ENCODE results near the gene ARFGAP2.
A peak's percentile ranks its signal among the peaks of the same experiment; 100 is the strongest.

Gene ARFGAP2

DNA sequence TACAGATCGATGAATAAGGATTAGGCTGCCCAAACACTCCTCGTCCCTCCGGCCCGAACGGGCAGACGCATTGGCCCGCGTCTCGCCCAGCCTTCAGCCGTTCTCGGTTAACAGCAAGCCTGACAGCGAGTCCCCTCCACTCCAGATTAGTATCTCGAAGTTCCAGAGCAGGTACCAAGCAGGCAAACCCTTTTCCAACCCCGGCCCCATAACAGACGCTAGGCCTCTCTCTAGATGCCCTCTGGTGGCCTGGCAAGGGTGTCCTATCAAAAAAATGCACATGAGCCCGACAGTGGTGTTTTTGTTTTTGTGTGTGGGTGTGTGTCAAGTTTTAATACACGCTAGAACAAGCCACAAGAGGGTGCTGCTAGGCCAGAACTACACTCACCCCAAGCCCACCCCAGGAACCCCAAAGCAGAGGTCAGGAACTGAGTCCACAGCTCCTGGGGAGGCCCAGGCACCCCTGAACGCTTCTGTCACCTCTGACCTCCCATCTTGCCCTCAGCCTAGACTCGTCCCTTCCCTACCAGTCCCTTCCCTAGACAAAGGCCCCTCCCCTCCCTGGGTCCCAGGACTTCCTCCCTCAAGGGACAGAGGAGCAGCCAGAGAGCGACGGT is 658 bp upstream of the ARFGAP2 start:
- DNase-seq: peak; percentile 66
- Histone ChIP-seq H3K4me3 (ENCODE audit: low read depth, low read length) (peak overlapping the region; percentile 82), H3K27me3 (no peaks in the 10 kb centered on the region), H3K9me3 (no peaks in the 10 kb centered on the region), H3K4me1 (peaks cover 6% of the 10 kb centered on the region), H3K36me3 (peaks cover 11% of the 10 kb centered on the region)
- TF ChIP-seq, protein P1, sequence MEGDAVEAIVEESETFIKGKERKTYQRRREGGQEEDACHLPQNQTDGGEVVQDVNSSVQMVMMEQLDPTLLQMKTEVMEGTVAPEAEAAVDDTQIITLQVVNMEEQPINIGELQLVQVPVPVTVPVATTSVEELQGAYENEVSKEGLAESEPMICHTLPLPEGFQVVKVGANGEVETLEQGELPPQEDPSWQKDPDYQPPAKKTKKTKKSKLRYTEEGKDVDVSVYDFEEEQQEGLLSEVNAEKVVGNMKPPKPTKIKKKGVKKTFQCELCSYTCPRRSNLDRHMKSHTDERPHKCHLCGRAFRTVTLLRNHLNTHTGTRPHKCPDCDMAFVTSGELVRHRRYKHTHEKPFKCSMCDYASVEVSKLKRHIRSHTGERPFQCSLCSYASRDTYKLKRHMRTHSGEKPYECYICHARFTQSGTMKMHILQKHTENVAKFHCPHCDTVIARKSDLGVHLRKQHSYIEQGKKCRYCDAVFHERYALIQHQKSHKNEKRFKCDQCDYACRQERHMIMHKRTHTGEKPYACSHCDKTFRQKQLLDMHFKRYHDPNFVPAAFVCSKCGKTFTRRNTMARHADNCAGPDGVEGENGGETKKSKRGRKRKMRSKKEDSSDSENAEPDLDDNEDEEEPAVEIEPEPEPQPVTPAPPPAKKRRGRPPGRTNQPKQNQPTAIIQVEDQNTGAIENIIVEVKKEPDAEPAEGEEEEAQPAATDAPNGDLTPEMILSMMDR (IDR thresholded peaks at IDR 0.05; ENCODE audit: low read depth, low read length): peak; percentile 56

DNA sequence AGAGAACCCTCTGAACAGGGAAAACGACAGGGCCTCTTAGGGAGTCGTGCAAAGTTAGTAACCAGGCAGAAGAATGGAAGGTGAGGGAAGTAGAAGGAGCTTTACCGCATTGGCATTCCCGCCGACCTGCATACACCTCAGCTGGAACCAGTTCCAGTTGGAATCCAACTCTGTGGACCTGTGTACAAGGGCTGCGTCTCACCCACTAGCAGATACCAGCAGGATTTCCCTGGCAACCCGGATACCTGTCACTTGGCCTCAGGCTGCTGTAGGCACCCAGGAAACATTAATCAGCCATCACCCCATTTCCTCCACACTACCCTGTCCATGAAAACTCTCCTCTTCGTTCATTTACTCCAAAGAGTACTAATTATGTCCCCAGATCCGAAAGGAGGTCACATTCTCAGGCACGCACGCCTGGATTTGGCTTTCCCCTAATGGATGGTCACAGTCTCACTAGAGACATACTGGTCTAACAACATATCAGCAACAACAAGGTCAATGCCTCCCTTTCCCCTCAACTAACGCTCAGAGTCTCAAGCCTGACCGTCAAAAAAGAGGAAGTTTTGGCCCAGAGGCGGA is 842 bp downstream of the ARFGAP2 start:
- TF ChIP-seq, protein P1 (IDR thresholded peaks at IDR 0.05; ENCODE audit: low read depth, low read length): no peak
- peak overlapping the region; percentile 82 for H3K4me3 ChIP-seq (ENCODE audit: low read depth, low read length)
- no peaks in the 10 kb centered on the region for H3K27me3 ChIP-seq
- peaks cover 6% of the 10 kb centered on the region for H3K4me1 ChIP-seq
- DNase-seq: no peak
- H3K36me3 ChIP-seq: peaks cover 11% of the 10 kb centered on the region
- no peaks in the 10 kb centered on the region for H3K9me3 ChIP-seq

DNA sequence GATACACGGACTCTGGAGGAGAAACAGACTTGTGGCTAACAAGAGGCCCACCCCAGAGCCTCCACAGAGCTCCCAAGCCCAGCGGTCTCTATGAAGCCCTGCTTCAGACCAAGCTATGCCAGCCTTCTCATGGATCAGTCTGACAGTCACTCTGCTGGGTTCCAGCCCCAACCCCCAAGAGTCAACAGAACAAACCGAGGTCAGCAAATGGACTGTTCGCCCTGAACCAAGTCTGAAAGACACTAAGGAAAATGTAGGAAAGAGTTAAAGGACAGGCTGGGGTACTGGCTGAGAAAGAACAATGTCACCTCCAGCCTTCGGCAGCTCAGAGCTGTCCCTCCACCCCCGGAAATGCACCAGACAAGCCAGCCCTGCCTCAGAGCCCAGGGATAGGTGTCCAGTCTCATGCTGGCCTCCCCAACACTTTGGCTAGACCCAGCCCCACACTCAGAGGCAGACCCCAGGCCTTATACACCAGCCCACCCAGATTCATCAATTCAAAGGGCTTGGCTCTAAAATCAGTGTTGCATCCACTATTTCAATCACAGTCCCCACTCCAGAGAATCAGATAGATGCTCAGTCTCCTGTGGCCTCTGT is 3.8 kb downstream of the ARFGAP2 start:
- H3K27me3 ChIP-seq: no peaks in the 10 kb centered on the region
- no peaks in the 10 kb centered on the region for H3K9me3 ChIP-seq
- TF ChIP-seq, protein P1 (IDR thresholded peaks at IDR 0.05; ENCODE audit: low read depth, low read length): no peak
- peaks cover 4% of the 10 kb centered on the region for H3K4me1 ChIP-seq
- peaks cover 11% of the 10 kb centered on the region for H3K36me3 ChIP-seq
- no peak overlapping the region for H3K4me3 ChIP-seq (ENCODE audit: low read depth, low read length)
- no peak for DNase-seq

DNA sequence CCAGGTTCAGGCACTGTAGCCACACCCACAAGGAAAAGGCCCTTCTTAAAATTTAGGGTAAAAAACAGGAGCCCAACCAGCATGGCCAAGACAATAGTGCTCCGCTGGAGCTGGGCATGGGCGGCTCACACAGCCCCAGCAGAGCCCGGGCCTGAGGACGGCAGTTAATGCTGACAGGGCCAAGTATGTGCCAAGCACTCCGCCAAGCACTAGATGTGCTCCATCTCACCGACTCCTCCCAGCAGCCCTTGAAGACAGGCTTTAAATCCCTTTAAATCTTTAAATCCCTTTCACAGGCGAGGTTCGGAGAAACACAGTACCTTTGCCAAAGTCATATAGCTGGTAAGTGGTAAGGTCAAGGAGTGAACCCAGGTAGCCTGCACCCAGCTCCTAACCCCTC is 4.8 kb downstream of the ARFGAP2 start:
- Histone ChIP-seq H3K36me3 (peaks cover 17% of the 10 kb centered on the region), H3K9me3 (no peaks in the 10 kb centered on the region)
- DNase-seq: no peak

DNA sequence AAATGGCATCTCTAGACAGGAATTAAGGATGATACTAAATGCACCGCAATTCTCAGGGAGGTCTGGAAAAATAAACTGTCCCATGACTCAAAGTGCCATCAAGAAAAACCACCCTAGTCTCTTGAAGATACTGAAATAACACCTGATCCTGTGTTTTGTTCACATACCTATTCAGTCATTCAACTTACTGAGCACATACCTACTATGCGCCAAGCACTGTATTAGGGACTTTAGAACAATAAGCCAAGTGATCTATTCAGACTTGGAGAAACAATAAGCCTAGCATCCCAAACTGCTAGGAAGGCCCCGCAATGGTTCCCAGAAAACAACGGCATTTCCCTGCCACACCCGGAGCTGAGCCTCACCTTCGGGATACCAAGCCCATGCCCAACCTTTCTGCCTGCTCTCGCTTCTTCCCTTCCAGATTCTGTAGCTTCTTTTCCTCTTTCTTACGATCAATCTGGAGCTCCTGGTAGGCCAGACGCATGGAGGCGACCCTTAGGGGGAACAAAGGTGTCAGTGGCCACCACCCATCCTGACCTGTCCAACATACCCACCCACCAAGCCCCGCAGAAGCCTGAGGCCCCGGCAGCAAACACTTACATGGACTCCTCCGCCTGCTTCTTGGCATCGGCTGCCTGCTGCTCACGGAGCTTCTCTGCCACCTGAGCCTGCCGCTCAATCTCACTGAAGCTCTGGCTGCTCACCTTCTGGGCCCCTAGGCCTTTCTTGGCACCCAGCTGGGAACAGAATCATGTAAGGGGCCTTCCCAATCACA is 5.4 kb downstream of the ARFGAP2 start:
- Histone ChIP-seq H3K27me3 (no peaks in the 10 kb centered on the region), H3K36me3 (peaks cover 17% of the 10 kb centered on the region), H3K4me1 (no peaks in the 10 kb centered on the region), H3K4me3 (ENCODE audit: low read depth, low read length) (no peak overlapping the region), H3K9me3 (no peaks in the 10 kb centered on the region)
- DNase-seq: no peak
- TF ChIP-seq, protein P1 (IDR thresholded peaks at IDR 0.05; ENCODE audit: low read depth, low read length): no peak

More for the DNA sequence above, 4.8 kb downstream of the ARFGAP2 start:
- no peaks in the 10 kb centered on the region for H3K4me1 ChIP-seq
- TF ChIP-seq, protein P1 (IDR thresholded peaks at IDR 0.05; ENCODE audit: low read depth, low read length): no peak
- H3K27me3 ChIP-seq: no peaks in the 10 kb centered on the region
- no peak overlapping the region for H3K4me3 ChIP-seq (ENCODE audit: low read depth, low read length)
